ENCODE data around the gene SFXN1. TPM values are rescaled to one million over a fixed set of nuclear protein-coding genes. Genes with fewer than 3 reads are reported as not detected.

Gene SFXN1
- total and polyA plus RNA-seq, 9 of the 15 experiments (the other 6 are each of a cell fraction or from before 2014, with no cell fraction given) = 31.8 to 261 (median 113) TPM

GRCh38 chr5:175538576-175538975 lies 60.2 kb downstream of the SFXN1 start (continued):
- no peak for TF ChIP-seq ZNF518B (CRISPR knock-in tag; IDR thresholded peaks at IDR 0.05)
- TF ChIP-seq LCOR (CRISPR knock-in tag; IDR thresholded peaks at IDR 0.05) = no peak
- TF ChIP-seq FOSL1 (tag; conservative IDR thresholded peaks at IDR 0.05) = no peak

GRCh38 chr5:175539936-175540335 lies 61.6 kb downstream of the SFXN1 start:
- peaks cover 2 to 32% of the 10 kb centered on the region in 2 experiments; a peak in 4 of 5 replicates for H3K27me3 ChIP-seq (ENCODE audit: control insufficient read depth in 2 of 2, insufficient read depth in 2 of 2, low read length in 2 of 2)
- no peak overlapping the region for H3K9ac ChIP-seq (ENCODE audit: insufficient read depth in 1 of 2, low read depth in 2 of 2, low read length in 2 of 2)
- 0% methylated on average over 2 of the region's 2 CpGs for WGBS (ENCODE audit: insufficient coverage, low coverage, missing lambda C conversion rate)
- DNase-seq (ENCODE audit: extremely low read depth in 1 of 4, low spot score in 3 of 4) (no peak), FAIRE-seq (no peak), ATAC-seq (no peak)
- TF ChIP-seq IRF2 (CRISPR knock-in tag; IDR thresholded peaks at IDR 0.05) (no peak), VEZF1 (CRISPR knock-in tag; IDR thresholded peaks at IDR 0.05) (no peak), ZNF395 (CRISPR knock-in tag; IDR thresholded peaks at IDR 0.05) (no peak), ZFPM2 (CRISPR knock-in tag; IDR thresholded peaks at IDR 0.05) (no peak), BDP1 (IDR thresholded peaks at IDR 0.05; ENCODE audit: insufficient read depth, insufficient read length) (no peak), ZFP1 (CRISPR knock-in tag; IDR thresholded peaks at IDR 0.05) (no peak), HOMEZ (CRISPR knock-in tag; IDR thresholded peaks at IDR 0.05) (no peak), ETV1 (tag; conservative IDR thresholded peaks at IDR 0.05; ENCODE audit: low read depth) (no peak)
- intact Hi-C loops (cut with micrococcal nuclease) (loop anchor here (10.0 kb wide), 1 partner anchor 335 kb away; the partner anchor contains the start of gene CPLX2), in situ Hi-C loops (cut with MboI) (loop anchor here (5.0 kb wide), 1 partner anchor 157 kb away; no protein-coding TSS in a partner anchor)
- H3K9me3 ChIP-seq (replicated peaks; ENCODE audit: control insufficient read depth, insufficient read depth, low read depth, low read length) = no peaks in the 10 kb centered on the region
- H3K4me3 ChIP-seq = no peak overlapping the region
- ChIA-PET CTCF (ENCODE audit: low intra/inter-chr PET ratio) (no interaction called here), POLR2A (no interaction called here)
- peaks cover 5% of the 10 kb centered on the region; the same call in 1 of the 2 replicates for H4K20me1 ChIP-seq (replicated peaks; ENCODE audit: control insufficient read depth, insufficient read depth, low read length)
- no TSS peak for BruUV-seq (replicated peaks)
- H3K4me1 ChIP-seq (replicated peaks in 1 of 2; ENCODE audit: control insufficient read depth in 2 of 2, insufficient read depth in 2 of 2, low read length in 2 of 2) = peaks cover 0 to 7% of the 10 kb centered on the region in 2 experiments; a peak in 2 of 5 replicates
- H3K9me1 ChIP-seq (ENCODE audit: control insufficient read depth, insufficient read depth, low read length) = peaks cover 3% of the 10 kb centered on the region
- H3K79me2 ChIP-seq (ENCODE audit: control insufficient read depth, insufficient read depth, low read length) = no peaks in the 10 kb centered on the region
- no peak overlapping the region for H3K4me2 ChIP-seq (ENCODE audit: insufficient read depth, low read length)
- no peaks in the 10 kb centered on the region for H3K36me3 ChIP-seq (ENCODE audit: control insufficient read depth, insufficient read depth, low read length)
- no peak overlapping the region for H2AFZ ChIP-seq (ENCODE audit: low read depth, low read length)
- no peak overlapping the region for H3K27ac ChIP-seq (ENCODE audit: extremely low read depth, low read depth, low read length)

Data from K562 (cell line).